GM23248 (cell line): Measurements from ENCODE around the gene CNP.

Experiments used
- EZH2 ChIP-seq: fragments of 200-600 bp; sonication (generic); IDR thresholded peaks from 2 replicates; pipeline ENCODE4 v1.6.1; 2018; ENCODE audit warnings: antibody characterized with exemption, mild to moderate bottlenecking; ENCODE audit not compliant: insufficient read depth, poor library complexity, severe bottlenecking
- EZH2phosphoT487 ChIP-seq: fragments of 200-600 bp; sonication (generic); IDR thresholded peaks from 2 replicates; pipeline ENCODE4 v1.6.1; 2018; ENCODE audit warnings: antibody characterized with exemption, moderate library complexity, mild to moderate bottlenecking, low read depth; ENCODE audit not compliant: insufficient read depth

GRCh38 chr17:41966463-41967140 lies at the start of gene CNP:
- TF ChIP-seq EZH2: no peak
- TF ChIP-seq EZH2phosphoT487: no peak
